ENCODE data around the gene SVBP.
A peak's percentile ranks its signal among the peaks of the same experiment; 100 is the strongest.

Gene SVBP

DNA sequence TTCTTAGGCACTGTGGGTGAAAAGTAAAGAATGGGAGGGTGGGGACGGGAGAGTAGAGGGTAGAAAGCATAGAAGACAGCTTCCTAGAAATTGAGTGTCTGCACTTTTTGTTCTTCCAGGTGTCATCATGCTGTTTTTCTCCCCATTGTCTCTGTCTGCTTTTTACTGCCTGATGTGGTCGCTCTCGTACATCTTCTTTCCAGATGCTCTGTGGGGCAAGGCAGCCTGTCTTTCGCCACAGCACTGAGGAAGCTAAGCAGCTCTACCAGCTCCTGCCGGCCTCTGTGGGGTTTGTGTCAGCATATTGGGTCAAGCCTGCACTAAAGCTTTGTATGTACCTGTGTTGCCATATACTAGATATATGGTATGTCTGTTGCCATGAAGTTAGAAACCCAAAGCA lies 19.2 kb downstream of the SVBP start:
- no peak for DNase-seq

DNA sequence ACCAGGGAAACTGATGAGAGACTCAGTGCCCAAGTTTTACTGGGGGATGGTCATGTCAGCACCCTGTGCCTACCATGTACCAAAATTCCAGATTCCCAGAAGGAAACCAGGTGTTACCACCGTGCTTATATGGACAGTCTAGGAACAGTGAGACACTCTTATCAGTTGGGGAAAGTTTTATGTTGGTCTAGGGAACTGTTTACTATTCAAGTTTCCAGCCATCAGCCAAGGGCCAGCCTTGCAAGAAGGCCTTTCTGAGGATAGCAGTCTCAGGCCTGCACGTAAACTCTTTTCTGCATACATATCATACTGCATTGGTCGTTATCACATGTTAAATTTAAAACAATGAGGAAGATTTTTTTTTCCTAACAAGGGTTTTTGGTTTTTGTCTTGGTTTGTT lies 19.8 kb downstream of the SVBP start:
- no peak for DNase-seq

DNA sequence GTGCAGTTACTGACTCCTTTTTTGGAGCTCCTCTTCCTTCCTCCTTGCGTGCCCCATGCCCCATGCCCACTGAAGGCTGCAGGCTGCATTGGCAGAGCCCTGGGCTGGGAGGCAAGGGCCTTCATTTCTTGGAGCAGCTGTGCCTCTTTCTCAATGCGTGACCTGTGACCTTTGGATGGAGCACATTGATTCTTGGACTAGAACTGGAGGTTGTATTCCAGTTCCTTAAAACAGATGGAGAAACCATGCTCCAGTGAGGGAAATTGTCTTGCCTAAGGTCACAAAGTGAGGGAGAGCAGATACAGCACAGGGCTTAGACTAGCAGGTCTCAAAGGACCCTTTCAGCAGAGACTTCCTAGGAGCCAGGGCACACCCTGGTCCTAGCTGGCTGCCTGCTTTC lies 23.4 kb downstream of the SVBP start:
- DNase-seq = no peak

DNA sequence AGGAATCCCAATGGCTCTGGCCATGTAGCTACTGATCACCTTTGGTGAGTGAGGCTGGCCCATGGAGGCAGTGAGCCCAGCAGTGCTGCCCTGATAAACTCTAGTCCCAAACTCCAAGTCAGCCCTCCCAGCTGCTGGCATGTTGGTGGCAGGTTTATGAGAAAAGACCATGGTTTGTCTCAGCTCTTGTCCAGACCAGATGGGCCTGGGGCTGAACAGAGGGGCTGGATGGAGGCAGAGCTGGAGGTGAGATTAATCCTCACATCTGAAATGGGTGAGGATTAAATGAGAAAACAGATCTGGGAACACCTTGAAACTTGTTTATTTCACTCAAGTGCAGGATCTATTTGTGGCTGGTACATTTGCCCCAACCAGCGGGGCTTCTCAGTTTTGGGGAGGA lies 29.2 kb downstream of the SVBP start:
- no peak for DNase-seq

DNA sequence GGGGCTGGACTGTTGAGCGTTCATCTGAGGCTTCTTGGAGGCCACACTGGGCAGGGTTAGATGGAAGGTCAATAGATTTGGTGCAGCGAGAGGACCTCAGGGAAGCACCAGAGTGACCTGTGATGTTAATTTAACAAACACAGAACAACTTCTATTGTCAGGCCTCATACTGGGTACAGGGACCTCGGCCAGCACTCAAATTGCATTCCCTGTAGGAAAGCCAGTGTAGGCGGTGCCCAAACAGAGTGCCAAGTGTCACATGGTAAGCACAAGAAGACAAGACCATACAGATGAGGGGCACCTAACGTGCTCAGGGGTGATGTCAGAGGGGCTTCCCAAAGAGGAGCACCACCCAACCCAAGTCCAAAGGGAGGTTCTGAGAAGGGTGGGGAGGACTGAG lies 31.1 kb downstream of the SVBP start:
- no peak for DNase-seq

DNA sequence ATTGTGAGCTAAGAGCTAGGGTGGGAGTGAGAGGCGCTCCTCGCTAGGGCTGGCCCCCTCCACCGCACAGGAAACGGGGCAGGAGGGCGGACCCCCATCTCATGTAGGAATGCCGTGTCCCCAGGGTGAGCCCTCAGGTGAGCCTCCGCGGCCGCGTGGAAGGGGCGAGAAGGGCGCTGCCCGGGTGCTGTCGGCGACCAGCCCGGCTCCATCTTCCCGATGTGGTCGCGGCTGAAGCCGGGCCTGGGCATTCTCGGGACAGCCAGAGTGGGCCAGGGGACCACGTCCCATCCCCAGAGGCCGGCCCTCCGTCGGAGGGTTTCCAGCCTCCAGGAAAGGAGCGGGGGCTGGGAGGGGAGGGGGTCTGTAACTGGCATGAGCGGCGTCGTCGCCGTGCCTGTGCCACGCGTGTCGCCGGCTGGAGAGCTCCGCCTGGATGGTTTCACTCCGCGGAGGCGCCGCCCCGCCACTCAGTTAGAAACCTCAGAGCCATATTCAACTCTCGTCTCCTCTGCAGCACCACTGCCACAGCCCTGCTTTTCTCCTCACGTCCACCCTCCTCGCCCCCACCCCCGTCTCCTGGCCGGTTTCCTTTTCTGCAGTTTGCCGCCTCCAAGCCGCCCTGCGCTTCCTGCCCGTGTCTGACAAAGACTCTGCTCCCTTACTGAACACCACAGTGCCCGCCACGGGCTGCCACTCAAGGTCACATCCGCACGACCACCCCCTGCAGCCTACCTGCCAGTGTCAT lies 32.1 kb downstream of the SVBP start, which contains the start of gene TMEM269:
TMEM269 (plus strand) TSS at position 46 of the 748 bp plus-strand sequence. CDS start 4,903 bp downstream, outside the sequence.
- DNase-seq = peak; percentile 23 to 43

DNA sequence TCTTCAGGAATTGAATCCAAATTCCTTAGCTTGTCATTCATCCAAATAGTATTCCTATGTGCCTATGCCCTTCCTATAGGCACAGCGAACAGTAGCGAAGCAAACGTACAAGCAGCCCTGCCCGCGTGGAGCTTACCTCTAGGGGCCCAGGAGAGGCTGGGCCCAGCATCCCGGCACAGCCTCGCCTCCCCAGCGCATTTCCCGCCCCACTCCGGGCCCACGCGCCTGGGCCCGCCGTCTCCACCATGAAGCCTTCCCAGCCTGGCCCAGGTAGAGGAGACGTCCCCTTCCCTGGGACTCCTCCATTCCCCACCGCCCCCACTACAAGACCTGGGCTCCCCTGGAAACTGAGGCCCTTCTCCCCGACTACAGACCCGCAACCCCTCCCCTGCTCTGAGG lies 32.7 kb downstream of the SVBP start:
- DNase-seq = no peak

DNA sequence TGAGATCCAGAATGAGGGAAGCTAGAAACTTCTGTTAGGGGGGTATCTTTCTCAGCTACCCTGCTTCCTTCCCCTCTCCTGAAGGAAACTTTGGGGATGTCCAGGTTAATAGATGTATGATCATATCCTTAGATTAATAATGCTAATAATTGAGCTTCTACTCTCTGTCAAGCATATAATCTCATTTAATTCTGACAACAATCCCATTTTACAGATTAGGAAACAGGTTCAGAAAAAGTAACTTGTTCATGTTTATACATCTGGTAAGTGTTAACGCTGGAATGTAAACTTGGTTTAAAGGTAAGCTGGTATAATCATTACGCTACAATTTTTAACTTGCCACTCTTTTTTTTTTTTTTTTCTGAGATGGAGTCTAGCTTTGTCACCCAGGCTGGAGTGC lies 34.1 kb downstream of the SVBP start:
- DNase-seq = no peak

DNA sequence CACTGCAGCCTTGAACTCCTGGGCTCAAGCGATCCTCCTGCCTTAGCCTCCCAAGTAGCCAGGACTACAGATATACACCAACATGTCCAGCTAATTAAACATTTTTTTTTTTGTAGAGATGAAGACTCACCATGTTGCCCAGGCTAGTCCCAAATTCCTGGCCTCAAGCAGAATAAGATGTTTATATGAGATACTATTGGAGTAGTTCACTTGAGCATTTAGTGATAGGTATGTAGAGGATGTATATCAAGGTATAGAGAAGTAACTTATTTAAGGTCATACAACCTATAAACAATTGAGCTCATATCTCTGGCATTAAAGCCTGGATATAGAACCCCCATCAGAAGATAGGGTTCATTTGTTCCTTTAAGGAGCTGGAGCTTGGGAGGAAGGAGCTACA lies 37.0 kb downstream of the SVBP start:
- no peak for DNase-seq

DNA sequence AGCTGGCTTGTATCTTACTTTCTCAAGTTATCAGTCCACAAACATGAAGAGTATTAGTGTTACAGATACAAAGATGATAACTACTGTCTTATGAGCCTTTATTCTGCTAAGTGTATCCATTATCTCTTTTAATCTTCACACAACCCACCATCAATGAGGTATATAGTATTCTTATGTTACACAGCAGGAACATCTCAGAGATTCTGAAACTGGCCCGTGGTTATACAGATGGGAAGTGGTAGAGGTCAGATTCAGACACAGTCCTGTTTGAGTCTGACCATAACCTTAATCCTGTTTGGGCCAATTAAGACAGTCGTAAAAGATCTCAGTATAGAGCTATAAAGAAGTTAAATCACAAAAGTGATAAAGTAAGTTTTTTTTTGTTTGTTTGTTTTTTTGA lies 37.5 kb downstream of the SVBP start:
- DNase-seq = no peak

DNA sequence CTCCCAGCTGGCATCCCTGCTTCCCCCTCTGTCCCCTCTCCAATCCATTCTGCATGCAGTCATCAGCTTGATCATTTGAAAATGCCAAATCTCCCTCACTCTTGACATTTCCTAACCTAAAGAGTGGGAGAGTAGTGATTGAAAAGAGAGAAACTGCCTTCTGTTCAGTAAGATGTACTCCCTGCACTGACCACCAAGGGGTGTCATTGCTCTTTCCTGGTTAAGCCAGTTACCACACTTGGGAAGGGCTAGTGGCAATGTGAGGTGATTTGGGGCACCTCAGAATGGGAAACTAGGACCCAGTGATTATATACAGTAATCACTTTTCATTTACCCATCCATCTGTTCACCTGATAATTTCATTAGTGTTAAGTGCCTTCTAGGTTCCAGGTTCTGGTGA lies 39.3 kb downstream of the SVBP start:
- DNase-seq = peak; percentile 17 to 49

DNA sequence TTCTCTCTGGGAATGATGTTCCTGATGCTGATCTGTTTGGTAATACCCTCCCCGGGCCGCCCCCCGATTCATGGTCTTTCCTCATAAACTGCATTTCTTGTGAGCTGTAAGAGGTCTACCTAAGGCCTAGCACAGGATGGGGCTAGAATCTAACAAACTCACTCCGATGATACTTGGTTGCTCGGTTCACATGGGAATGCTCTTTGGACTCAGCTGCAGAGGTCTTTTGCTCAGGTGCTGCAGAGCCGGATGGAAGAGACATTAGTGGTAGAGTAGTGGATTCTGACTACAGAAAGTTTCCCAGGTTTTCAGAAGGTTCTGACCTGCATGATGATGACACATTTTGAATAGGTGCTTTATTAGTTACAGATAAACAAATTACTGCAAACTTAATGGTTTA lies 40.7 kb downstream of the SVBP start:
- DNase-seq = no peak

DNA sequence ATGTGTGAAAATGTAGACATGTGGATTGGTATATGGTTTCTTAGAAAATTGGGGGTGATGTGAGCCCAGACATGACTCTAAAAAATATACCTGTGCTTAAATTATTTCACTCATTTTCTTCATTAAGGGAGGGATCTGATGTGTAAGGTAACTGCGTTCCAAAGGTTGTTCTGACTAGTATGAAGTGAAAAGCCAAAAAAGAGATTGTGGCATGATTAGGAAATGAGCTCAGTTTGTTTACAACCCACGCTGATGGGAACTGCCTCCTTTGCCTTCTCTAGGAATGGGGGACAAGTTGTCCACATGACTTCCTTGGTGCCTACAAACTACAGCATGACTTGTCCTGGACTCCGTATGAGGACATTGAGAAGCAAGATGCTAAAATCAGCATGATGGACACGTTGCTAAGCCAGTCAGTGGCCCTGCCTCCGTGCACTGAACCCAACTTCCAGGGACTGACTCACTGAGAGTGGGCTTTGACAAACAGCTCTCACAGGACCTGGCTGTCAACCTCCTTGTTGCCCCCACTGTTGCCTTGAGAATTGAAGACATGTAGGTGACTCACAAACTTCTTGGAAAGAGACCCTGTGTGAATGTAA lies 42.2 kb downstream of the SVBP start:
- no peak for DNase-seq

DNA sequence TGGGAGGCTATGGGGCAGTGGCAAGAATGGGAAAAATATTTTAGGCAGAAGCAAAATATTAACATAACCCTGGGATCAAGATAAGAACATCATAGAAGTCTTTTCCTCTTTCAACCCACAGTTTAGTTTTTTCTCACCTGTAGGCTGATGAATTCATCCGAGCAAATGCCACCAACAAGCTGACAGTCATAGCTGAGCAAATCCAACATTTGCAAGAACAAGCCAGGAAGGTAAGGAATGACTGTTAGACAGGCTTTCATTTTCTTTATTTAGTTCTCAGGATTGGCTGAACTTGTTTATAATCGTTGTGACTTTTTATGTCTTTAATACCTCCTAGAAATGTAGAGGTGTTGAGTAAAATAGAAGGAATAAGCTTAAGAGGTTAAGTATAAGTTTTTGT lies 43.8 kb downstream of the SVBP start:
- DNase-seq = no peak

DNA sequence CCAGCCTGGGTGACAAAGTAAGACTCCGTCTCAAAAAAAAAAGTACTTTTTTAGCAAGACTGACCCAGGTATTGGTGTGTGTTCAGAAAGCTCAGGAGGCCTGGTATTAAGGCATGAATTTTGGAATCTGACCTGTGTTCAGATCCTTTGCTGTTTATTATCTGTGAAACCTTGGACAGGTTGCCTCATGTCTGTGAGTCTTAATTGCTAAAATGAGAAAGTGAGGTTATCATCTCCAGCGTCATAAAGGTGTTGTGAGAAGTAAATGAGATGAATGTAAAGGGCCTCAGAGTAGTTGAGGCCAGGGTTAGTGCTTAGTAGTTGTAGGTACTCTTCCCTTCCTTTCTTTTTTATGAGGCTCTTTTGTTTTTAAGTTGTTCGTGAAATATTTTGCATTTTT lies 47.4 kb downstream of the SVBP start:
- no peak for DNase-seq

DNA sequence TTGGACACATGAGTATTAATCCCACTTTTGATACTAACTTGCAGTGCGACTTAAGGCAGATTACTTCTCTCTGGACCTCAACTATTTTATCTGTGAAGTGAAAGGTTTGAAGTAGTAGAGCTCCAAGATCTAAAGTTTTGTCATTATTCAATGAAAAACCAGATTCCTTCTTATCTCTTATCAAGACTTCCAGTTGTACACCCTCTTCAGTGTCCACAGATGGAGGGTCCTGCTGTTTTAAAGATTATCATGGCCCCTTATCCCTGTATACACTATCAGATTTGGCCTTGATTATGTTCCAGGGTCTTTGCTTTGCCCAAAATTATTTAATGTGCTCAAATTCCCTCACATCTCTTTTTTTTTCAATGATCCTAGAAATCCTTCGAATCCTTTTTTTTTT lies 49.0 kb downstream of the SVBP start:
- DNase-seq = no peak

DNA sequence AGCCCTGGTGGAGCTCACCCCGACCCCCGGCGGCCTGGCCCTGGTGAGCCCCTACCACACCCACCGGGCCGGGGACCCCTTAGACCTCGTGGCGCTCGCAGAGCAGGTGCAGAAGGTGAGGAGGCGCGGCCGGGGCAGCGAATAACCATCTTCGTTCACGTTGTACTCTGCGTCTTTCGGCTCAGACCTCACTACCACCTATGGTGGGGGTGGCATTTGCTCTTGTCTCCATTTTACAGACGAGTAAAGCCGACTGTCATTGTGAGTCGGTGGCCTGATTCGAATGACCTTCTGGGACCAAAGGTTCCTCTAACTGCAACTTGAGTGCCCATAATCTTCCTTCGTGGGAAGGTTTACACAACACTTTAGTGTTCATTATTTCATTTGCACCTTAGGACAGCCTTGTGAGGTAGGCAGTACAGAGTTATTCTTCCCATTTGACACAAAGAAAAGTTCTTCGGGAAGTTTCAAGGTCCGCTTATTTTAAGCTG lies 49.6 kb downstream of the SVBP start:
- no peak for DNase-seq

DNA sequence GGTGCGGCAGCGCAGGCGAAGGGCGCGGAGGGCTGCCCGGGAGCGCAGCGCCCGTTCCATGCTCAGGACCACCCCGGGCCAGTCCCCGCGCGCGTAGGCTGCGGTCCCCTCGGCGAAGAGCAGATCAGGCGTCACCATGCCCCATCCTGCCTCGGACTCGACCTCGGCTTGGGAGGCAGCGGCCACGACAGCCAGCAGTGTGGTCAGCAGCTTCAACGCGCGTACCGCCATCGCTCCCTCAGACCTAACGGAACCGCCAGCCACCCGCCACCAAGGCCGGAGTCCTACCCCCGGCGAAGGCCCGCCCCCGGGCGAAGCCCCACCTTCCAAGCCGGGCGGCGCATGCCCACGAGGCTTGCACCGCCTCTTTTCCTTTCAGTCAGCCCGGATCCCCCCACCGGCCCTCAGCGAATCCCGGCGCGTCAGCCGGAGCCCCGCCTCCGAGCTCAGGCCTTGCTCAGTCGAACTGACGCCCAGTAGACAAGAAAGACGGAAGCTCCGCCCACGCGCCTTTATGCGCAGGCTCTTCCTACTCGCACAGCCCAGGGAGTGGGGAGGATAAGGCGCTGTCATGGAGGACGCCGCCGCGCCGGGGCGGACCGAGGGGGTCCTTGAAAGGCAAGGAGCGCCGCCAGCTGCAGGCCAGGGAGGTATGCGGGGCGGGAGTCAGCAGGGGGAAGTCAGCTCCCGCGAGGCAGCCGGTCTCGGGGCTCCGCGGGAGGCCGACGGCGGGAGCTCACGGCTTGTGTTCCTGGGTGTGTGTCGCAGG lies 50.3 kb downstream of the SVBP start, which contains the start of the genes C1orf50 and P3H1:
C1orf50 (plus strand) TSS at position 509 of the 769 bp plus-strand sequence; CDS start at position 572, 63 bp downstream.
P3H1 (minus strand) TSS at position 288 of the 769 bp plus-strand sequence; CDS start at position 231, 57 bp downstream.
- DNase-seq = peak; percentile 100

DNA sequence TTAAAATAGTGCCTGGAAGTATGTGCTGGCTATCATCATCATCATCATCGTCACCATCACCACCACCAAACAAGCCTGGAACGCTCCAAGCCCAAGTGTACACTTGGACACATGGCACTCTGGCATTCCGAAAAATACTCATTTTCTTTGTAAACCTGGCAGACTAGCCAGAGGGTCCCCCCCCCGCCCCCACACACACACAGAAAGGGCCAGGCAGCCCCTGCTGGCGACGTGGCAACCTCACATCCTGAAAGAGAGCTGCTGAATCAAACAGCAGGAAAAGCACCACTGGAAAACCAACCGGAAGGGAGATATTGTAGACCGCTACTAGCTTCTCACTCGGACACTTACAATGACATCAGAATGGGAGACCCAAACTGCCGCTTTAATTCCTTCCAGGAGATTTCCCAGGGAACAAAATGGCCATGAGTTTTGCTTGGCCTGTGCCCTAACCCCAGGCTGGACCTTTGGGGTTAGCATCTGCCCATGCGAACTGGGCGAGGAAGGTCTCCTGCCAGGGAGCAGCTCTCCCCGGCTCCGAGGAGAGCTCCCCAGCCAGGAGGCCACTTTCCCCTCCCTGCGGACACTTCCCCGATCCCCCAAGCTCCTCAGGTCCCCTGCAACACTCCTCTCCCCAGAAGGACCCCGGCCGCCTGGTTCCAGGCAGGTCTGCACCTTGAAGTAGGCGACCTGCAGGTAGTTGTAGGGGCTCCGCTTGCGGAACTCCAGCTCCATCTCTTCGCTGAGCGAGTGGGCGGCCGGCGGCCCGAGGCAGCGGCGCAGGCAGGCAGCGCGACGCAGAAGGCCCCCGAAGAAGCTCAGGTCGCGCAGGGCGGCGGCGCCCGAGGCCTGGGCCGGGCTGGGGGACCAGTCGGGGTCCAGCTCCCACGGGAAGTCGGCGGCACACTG lies 51.1 kb downstream of the SVBP start:
- DNase-seq = peak in 1 of 2 donors; percentile 40

DNA sequence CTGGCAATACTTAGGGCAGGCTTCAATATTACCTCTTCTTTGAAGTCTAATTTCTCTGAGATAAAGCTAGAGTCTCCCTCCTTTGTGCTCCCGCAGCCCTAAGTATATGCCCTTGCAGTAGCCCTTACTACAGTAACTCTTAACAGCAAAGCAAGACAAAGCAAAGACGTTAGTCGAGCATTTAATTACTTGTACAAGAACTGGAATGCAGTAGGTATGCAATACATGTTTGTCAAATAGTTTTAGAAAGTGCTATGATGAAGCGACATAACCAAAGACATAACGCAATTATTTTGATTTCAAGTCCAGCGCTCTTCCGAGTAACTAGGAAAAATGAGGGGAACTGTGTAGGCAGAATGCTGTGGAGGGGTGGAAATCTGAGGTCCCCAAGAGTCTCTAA lies 51.9 kb downstream of the SVBP start:
- no peak for DNase-seq

DNA sequence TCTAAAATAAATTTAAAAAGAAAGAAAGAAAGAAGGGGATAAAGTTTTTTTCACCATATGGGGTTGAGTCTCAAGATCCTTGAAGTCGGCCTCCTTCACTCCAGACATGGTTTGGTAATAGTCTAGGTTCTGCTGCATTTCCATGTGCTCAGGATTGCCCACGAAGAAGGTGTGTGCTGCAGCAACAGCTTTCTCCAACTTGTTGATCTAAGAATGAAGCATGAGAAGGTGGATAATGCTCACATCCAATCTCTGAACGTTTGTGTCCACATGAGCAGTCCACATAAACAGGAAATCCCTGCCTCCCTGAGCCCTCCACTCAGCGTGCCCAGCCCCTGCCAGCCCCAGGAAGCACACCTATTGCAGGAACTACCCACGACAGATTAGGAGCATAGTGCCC lies 54.9 kb downstream of the SVBP start:
- no peak for DNase-seq

DNA sequence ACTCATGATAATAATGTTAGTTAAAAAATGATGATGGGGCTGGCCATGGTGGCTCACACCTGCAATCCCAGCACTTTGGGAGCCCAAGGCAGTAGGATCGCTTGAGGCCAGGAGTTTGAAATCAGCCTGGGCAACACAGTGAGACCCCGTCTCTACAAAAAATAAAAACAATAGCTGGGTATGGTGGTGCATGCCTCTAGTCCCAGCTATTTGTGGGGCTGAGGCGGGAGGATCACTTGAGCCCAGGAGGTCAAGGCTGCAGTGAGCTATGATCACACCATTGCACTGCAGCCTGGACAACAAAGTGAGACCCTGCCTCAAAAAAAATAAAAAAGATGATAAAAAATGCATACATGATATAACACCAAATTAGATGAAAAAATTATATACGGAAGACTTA lies 55.6 kb downstream of the SVBP start:
- no peak for DNase-seq

DNA sequence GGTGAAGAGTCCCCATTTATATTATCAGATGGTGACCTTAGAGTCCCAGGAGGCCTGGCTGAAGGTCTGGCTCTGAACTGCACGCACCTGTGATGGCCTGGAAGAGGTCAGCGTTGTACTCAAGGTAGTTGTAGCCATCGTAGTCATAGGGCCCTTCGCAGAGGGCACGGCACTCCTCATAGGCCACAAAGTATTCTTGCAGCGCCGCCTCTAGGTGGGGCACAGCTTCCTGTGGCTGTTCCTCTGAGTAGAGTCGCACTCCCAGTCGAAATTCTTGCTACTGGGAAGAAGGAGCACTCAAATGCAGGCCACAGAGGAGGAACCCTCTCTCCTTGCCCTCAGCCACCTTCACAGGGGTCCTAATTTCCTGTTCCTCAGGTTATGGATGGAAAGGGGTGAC lies 58.1 kb downstream of the SVBP start:
- no peak for DNase-seq
